Activated effector memory CD4-positive, alpha-beta T cell treated with anti-CD3 and anti-CD28 coated beads, Interleukin-2, amount 50 U/mL, for 16 hours (primary cell): ENCODE data around the gene MINK1.
"Not testable (repeated sequence)": the region's sequence is repeated elsewhere in the genome, so short reads cannot be mapped to it uniquely, and the experiment has no call there.

Experiments
- DNase-seq: peaks from one replicate; pipeline ENCODE4 v3.0.0-alpha.2; 2020

Gene MINK1

DNA sequence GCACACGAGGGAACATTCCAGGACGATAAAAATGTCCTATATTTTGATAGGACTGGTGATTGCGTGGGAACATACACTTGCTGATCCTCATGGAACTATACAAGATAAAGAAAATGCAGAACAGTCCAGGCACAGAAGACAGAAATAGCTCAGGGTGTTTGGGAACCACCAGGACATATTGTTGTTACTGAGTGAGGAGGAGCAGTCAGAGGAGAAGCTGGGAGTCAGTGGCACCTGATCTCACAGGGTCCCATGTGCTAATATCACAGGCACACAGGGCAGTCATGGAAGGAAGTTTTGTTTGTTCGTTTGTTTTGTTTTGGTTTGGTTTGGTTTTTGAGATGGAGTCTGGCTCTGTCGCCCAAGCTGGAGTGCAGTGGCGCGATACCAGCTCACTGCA is 20.4 kb upstream of the MINK1 start:
- DNase-seq: no peak

DNA sequence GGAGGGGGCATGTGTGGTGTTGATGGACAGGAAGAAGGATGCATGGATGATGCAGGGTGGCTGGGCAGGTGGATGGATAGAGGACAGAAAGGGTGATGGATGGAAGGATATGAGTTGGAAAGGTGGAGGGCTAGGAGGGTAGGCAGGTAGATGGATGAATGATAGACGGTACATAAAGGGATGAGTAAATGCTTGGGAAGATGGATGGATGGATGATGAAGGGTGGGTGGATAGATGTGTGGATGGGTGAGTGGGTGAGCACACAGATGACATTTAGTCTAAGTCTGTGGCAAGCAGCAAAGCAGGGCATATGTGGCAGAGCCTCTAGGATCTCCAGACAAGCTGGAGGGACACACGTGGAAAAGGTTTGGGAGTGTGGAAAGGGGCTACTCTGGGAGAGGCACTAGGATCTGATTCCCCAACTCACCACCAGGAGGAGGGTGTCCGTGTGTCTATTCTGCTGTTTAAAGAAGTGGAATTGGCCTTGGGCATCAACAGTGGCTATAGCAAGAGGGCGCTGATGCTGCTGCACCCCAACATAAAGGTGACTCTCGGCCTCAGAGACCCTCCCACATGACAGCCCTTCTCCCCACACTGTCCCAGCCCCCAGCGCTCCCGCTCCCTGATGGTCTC is 18.0 kb upstream of the MINK1 start:
- no peak for DNase-seq

DNA sequence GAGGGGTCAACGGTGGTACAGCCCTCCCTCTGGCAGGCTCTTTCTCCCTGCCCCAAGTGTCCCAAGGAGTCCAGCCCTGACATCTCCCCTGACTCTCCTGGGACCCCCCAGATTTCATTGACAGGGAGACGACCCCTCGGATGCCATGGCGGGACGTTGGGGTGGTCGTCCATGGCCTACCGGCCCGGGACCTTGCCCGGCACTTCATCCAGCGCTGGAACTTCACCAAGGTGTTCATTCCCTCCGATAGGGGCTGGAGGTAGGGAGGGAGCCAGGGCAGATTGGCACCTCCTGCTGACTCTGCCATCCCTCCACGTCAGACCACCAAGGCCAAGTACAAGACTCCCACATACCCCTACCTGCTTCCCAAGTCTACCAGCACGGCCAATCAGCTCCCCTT is 16.3 kb upstream of the MINK1 start:
- no peak for DNase-seq

DNA sequence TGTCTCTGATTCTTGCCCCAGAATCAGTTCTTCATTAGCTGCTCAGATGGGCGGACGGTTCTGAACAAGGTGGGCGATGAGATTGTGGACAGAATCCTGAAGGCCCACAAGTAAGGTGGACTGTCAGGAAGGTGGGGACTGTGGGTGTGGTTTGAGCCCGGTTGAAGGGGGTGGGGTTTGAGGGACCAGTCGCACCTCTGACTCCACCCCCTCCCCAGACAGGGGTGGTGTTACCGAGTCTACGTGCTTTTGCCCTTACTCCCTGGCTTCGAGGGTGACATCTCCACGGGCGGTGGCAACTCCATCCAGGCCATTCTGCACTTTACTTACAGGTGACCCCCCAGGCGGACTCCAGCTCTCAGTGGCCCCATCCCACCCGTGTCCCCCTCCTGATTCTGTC is 14.9 kb upstream of the MINK1 start:
- DNase-seq: no peak

DNA sequence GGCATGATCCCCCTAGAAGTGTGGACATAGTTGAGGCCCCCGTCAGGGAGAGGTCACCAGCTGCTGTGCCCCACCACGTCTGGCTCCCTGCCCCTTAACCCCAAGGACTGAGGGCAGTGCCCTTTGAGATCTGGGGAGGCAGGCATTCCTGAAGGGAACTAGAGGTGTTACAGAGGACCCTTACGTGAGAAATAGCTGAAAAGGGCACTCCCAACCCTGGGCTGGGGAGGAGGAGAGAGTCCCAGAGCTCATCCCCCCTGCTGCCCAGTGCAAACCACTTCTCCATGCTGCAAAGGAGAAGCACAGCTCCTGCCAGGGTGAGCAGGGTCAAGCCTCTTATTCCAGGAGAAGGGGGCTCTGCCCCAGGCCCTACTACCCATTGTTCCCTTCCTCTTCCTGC is 10.3 kb upstream of the MINK1 start:
- DNase-seq: no peak

DNA sequence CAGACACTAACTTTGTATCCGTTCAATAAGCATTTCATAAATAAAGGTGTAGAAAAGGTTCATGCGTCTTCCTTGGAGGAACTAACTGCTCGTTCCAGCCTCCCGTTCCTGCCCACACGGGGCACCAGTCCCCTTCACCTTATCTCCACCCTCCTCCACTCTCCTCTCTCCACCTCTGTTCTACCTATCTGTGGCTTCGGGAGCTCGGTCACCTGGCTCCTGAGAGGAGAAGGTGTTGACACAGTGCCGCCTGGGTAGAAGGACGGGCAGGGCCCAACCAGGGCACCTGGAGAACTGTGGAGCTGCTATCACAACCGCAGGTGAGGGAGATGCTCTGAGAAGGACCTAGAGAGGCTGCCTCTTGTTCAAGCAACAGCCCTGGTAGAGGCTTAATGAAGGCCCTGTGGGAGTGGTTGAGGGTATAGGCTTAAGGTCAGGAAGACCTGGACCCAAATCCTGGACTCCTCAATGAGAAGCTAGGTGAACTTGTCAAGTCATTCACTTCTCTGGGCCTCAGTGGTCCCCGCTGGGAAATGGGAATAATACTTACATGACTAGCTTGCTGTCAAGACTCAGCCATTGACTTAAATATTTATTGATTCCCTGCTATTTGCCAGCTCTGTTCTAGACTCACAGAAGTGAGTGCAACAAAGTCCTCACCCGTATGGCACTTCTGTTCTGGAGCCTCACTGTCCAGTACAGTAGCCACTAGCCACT is 9.6 kb upstream of the MINK1 start:
- DNase-seq: no peak

DNA sequence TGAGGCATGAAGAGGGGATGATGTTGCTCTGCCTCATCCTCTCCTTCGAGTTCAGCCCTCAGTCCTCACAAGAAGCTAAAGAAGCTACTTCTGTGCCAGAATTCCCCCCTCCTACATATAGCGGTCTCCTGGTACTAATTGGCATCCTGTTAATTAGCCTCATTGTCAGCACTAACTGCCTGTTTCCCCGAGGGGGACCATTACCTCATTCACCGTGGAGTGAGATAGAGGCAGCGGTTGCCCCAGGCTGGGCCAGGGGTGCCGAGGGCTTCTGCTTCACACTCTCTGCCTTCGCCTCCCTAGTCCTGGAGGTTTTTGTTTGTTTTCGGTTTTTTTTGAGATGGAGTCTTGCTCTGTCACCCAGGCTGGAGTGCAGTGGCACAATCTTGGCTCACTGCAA is 5.7 kb upstream of the MINK1 start:
- DNase-seq: no peak

DNA sequence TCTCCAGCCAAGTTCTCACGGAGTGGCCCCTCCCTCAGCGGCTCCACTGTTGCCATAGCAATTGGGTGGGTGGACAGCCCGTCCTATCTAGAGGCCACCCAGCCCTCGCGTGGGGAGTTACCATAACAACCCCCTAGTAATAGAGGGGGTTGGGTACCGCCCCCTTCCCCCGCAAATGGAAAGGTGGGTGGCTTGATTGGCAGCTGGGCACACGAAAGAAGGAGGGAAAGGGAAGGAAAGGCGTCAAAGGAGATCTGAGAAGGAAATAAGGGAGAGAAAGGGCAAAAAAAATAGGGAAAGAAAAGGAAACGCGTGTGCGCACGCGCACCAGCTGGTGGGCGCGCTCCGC is 337 bp upstream of the MINK1 start:
- DNase-seq: not testable (repeated sequence)

DNA sequence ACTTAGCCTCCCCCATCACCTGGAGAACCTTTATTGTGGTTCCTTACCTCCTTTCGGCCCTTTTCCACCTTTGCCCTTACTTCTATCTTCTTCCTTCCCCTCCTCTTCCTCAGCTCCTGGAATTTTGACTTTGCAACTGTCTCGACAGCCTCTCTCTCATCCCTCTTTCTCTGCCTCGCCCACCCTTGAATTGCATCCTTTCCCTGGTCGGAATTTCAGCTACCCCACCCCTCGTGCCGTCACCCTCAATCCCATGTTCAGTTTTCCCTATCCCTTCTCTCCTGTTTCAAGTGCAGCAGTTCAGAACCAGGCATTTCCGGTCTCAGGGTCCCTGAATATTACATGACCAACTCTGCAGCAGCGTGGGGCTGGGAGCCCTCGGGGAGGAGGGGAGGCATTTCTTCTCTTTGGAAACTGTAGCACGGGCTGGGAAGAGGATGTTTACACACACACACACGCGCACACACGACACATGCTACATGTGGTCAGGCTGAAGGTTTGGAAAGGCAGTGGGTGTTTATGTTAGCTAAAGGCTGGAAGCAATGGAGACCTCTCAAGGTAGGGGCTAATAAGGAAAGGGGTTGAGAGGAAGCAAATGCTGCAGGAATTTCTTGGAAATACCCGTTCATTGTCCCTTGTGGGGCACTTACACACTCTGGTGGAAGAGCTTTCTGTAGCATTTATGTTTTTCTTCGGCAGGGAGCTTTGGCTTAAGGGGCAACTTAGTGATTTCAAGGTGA is 971 bp downstream of the MINK1 start:
- DNase-seq: no peak

DNA sequence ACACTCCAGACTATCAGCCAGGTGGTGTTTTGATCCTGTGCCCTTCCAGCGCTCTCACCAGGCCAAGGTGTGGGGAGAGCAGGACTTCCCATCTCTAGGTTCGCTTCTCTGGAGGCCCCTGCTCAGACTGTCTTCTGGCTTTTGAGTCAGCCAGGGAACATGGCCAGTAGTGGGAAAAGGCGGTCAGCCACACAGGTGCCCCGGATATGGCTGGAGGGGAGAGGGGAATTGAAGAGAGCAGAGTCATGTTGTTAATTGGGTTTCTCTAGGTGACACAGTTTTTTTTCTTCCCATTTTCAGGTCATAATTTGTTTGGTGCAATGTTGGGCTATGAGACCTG is 1.5 kb downstream of the MINK1 start:
- DNase-seq: no peak

DNA sequence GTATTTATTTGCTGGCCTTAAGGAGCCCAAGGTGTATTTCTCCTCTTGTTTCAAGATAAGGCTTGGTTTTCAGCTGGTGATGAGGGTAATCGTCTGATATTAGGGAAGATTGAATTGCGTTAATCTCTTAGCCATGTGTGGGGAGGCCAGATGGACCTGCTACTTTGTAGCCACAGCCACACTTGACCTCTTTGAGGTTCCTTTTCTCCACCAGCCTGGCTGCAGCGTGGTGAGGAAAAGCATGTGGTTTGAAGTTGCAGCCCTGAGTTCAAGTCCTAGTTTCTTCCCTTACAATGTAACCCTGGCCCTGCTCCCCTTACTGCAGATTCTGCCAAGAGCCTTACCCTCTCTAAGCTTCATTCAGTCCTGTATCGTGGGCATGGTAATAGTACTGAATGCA is 3.1 kb downstream of the MINK1 start:
- DNase-seq: no peak

DNA sequence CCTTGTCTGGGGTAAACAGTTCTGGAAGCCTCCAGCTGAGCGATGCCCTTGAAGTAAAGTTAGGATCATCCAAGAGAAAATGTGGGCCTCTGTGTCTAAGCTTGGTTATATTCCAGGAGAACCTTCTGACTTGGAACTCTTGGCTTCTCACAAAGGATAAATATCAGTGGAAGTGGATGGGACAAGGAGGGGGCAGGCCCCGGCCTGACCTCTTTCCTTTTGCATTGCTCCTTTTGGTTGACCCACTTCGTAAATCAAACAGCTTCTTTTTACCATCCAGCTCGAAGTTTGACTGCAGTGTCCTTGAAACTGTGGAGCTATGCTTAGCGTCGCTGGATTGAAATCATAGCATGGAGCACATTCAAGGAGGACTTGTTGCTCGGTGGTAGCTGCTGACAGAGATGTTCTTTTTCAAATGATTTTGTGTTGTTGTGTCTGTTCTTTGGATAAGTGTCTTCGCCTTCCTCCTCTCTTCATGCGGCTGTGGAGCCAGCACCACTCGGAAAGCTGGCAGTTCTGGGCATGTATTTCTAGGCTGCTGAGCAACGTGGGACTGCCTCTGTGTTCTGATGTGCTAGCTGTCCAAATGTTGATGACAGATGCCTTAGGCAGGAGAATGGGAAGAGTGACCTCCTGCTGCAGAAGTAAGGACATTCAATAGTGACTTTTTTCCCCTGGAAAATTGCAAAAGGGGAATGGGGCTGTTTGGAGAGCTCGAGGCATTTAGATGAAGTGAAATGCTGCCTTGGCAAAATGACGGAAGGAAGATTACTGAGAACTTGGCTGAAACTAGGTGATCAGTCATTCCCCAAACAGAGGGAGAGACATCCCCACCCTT is 4.5 kb downstream of the MINK1 start:
- no peak for DNase-seq

DNA sequence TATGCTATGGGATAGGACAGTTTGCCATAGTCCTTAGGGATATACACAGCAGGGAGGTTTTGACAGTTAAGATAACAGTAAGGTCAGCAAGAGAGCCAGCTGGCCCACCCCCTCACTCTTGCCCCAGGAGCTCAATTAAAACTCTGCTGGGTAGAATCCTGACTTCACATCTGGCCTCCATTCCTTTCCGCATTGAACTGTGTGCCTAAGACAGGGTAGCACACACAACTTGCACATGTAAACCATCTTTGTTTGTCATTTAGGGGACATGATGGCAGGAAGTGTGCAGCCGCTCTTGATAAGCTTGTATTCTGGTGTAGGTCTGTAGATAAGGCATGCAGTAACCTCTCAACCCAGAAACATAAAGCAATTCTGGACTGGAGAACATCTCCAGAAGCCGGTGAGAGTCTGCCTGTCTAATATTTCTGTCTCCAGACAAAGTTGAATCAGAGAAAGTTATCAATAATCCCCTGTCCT is 5.2 kb downstream of the MINK1 start:
- DNase-seq: no peak

DNA sequence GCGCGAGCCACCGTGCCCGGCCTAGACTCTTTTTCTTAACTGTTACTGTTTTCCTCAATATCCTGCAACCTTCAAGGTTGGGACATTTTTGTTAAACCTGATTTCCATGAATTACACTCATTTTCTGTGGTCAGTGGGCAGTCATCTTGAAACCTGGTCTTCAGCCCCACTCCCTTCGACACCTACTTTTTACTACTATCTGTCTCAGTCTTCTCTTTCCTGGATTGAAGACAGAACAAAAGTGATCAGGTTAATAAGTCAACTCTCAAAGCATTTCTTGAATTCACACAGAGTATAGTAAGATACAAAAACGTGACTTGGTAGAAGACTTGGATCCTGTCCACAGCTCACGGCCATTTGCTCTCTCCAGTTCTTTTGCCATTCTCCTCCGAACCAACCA is 6.1 kb downstream of the MINK1 start:
- DNase-seq: no peak

DNA sequence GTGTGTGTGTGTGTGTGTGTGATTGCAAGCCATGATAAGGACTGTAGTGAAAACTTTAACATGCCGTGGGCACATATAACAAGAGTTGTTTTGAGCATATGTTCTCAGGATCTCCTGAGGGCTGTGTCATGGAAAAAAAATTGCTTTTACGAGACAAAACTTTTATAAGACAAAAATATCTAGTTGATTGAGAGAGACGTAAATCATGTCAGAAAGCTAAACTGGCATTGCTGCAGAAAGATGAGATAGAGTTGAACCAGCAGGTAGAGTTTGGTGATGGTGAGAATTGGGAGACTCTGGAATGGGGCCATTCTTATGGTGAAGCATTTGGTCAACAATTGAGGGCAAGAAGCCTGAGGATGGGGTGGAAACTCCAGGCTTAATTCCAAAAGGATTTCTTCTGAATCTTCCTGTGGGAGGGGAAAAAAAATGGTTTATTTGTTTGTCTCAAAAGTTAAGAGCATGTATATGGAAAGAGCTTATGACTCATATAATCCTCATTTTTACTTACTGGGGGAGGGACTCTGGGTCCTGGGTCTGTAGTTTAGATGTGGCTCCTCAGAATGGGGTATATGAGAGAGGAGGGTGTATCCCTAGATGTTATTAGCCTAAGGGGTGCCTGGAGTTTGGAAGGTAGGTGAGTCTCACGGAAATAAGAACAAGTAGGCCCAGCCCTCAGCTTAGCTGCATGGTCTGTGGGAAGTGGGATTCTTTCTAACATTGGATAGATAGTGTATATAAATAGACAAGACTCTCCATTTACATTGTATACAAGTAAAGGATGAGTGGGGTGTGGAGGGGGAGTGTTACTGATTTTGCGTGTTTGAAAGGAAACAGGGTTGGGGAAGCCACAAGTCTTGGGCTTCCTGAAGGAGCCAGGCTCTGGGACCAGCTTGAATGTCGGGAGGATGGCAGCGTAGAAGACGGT is 7.1 kb downstream of the MINK1 start:
- no peak for DNase-seq

DNA sequence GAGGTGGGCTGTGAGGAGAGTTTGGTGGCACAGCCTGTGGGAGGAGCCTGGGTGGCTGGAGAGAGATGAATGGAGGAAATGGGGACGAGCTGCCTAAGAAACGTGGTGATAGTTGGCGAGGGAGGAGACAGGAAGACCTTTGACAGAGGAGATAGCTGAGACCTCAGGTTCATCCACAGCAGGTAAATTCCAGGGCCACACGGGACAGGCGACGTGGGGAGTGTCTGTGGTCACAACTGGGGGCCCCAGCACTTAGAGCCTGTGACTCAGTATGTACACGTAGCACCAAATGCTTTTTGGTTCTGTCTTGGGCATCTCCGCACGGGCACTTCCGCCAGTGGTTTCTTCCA is 7.7 kb downstream of the MINK1 start:
- peak; percentile 68 for DNase-seq

DNA sequence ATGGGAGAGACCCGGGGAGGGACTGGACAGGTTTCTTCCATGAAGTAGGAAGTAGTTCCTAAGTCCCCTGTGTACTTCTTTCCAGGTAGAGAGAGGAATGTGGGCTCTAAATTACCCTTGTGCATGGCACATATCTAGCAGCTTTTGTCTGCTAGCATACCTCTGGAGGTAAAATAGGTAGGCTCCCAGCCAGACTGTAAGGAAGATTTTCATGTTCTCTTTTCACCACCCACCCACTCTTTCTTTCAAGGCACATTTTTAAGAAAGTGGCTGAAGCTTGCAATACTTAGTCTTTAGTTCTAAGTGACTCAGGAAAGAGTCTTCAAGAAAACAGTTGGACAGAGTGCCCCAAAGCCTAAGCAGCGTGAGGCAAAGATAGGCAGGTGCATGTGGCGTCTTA is 9.2 kb downstream of the MINK1 start:
- DNase-seq: no peak

DNA sequence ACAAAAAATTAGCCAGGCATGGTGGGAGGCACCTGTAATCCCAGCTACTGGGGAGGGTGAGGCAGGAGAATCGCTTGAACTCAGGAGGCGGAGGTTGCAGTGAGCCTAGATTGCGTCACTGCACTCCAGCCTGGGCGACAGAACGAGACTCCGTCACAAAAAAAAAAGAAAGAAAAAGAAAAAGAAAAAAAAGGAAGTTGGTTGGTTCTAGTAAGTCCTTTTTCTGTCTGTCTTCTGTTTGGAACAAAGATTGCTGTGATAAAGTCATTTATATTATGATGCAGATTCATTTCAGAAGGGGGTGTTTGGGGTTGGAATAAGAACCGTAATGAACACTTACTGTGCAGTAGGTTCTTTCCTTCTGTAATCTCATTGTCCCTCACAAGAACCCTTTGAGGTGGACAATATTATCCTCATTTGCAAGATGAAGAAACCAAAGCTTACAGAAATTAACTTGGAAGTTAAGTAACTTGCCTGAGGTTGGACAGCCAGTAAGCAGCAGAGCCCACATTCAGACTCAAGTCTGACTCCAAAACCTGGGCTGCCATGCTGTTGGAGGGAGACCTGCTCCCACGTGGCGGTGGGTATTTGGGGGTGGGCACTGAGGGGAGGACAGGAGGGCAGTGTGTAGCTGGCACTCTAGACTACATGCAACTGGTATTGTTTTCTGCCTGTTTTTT is 10.3 kb downstream of the MINK1 start:
- DNase-seq: no peak

DNA sequence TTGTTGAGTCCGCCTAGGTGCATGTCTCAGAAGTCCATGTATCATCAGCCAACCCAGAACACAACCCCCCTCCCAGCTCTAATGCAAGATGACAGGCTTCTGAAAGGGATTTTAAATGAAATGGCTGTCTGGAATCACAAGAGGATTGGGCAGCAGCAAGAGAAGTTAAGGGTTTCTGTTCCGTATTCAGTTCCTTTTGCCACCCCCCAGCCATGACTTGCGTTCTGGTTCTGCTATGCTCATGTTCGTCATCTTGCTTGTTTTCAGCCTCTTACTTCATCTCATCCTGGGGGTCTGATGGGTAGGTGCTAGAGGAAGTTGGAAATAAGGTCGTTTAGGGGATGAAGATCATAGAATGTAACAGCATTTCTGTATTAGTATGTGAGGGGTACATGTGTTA is 12.0 kb downstream of the MINK1 start:
- no peak for DNase-seq

DNA sequence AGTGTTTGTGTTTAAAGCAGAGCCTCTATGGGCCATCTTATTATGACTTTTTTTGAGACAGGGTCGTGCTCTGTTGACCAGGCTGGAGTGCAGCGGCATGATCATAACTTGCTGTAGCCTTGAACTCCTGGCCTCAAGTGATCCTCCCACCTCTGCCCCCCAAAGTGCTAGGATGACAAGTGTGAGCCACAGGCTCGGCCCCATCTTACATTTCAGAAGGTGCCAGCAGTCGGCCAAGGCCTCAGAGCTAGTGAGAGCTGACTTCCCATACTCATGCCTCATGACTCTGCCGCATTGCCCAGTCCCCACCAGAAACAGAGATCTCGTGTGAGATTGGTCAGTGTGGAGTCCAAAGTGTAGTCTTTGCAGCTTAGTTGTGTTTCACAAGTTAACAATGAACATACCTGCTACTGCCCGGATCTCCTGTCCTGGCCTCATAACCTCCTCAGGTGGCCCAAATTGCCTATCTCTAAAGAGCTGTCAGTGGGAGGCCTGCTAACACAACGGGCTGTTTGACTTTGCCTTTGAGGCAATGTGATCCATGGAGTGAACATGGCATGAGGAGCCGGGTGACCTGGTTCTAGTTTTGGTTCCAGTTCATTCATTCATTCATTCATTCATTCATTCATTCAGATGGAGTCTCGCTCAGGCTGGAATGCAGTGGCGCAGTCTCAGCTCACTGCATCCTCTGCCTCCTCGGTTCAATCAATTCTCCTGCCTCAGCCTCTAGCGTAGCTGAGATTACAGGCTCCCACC is 13.7 kb downstream of the MINK1 start:
- no peak for DNase-seq

DNA sequence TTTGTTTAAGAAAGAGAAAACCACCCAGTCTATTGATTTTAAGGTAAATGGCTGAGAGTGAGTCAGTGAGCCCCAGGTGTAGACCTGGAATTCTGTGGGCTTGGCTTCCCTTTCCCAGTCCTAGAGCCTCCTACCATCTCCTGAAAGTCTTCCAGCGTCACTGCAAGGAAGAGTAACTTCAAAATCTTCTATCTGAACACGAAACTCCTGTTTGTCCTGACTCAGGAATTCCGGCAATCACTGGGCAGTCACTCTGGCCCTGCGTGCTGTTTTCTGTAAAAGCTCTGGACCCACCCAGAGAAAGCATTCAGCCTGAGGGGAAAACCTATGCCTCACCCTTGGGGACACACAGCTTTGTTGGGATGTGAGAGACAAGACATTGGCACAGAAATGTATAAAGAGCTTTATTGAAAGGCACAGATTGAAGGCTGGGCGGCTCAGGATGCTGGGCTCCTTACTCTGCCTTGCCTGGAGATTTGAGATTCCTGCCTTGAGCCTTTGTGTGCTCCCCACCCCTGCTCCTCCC is 15.9 kb downstream of the MINK1 start:
- no peak for DNase-seq
